SK-N-SH treated with all-trans-retinoic acid at 6 μM for 48 hours (cell line): ENCODE results near the gene CYBC1.
A peak's percentile ranks its signal among the peaks of the same experiment; 100 is the strongest.
"Not testable (repeated sequence)": the region's sequence is repeated elsewhere in the genome, so short reads cannot be mapped to it uniquely, and the experiment has no call there.

Source experiments
- ATAC-seq: fragments of 200-7000 bp; cut with Tn5 transposase; 3 replicates; pipeline ENCODE4 v1.9.1; 2020; ENCODE audit warnings: mild to moderate bottlenecking, moderate library complexity
- CSDC2 ChIP-seq: fragments of 250-450 bp; sonication (Bioruptor Pico); IDR thresholded peaks from 2 replicates; pipeline ENCODE4 v1.5.0; 2020; ENCODE audit warnings: mild to moderate bottlenecking, moderate library complexity
- ESRRG ChIP-seq: fragments of 250-450 bp; sonication (Bioruptor Pico); IDR thresholded peaks from 2 replicates; pipeline ENCODE4 v1.6.1; 2021; ENCODE audit warnings: mild to moderate bottlenecking
- GLIS3 ChIP-seq: fragments of 250-450 bp; sonication (Bioruptor Pico); IDR thresholded peaks from 2 replicates; pipeline ENCODE4 v1.5.0; 2020; ENCODE audit warnings: mild to moderate bottlenecking, moderate library complexity
- ISL1 ChIP-seq: fragments of 250-450 bp; sonication (Bioruptor Pico); IDR thresholded peaks from 2 replicates; pipeline ENCODE4 v2.1.2; 2022; ENCODE audit warnings: mild to moderate bottlenecking, moderate library complexity
- OSR1 ChIP-seq: fragments of 250-450 bp; sonication (Bioruptor Pico); IDR thresholded peaks from 2 replicates; pipeline ENCODE4 v1.8.0; 2022; ENCODE audit warnings: moderate library complexity, mild to moderate bottlenecking, inconsistent platforms
- PPARA ChIP-seq: fragments of 250-450 bp; sonication (Bioruptor Pico); IDR thresholded peaks from 2 replicates; pipeline ENCODE4 v1.5.0; 2020; ENCODE audit warnings: mild to moderate bottlenecking, borderline replicate concordance
- RARB ChIP-seq: fragments of 250-450 bp; sonication (Bioruptor Pico); IDR thresholded peaks from 2 replicates; pipeline ENCODE4 v1.8.0; 2021; ENCODE audit warnings: mild to moderate bottlenecking, moderate library complexity
- SNAI2 ChIP-seq: fragments of 250-450 bp; sonication (Bioruptor Pico); IDR thresholded peaks from 2 replicates; pipeline ENCODE4 v1.5.0; 2020; ENCODE audit warnings: mild to moderate bottlenecking, moderate library complexity
- TCF4 ChIP-seq: fragments of 250-450 bp; sonication (Bioruptor Pico); IDR thresholded peaks from 2 replicates; pipeline ENCODE4 v1.8.0; 2021; ENCODE audit warnings: mild to moderate bottlenecking, moderate library complexity, borderline replicate concordance
- TOX ChIP-seq: fragments of 250-450 bp; sonication (Bioruptor Pico); IDR thresholded peaks from 2 replicates; pipeline ENCODE4 v1.8.0; 2021; ENCODE audit warnings: mild to moderate bottlenecking, moderate library complexity, borderline replicate concordance
- ZFP3 ChIP-seq: fragments of 250-450 bp; sonication (Bioruptor Pico); IDR thresholded peaks from 2 replicates; pipeline ENCODE4 v1.5.0; 2020; ENCODE audit warnings: mild to moderate bottlenecking, moderate library complexity
- ZFP30 ChIP-seq: fragments of 450-650 bp; formaldehyde crosslinking; IDR thresholded peaks from 2 replicates; pipeline ENCODE4 v1.5.0; 2022; ENCODE audit warnings: mild to moderate bottlenecking, moderate library complexity
- ZNF565 ChIP-seq: fragments of 450-650 bp; formaldehyde crosslinking; conservative IDR thresholded peaks from 2 replicates; pipeline ENCODE4 v1.5.0; 2020; ENCODE audit warnings: low read depth, mild to moderate bottlenecking, moderate library complexity
- ZNF70 ChIP-seq: fragments of 450-650 bp; formaldehyde crosslinking; IDR thresholded peaks from 2 replicates; pipeline ENCODE4 v1.5.0; 2020; ENCODE audit warnings: mild to moderate bottlenecking, moderate library complexity
- TF ChIP-seq, protein P1 (sequence below): fragments of 250-450 bp; sonication (Bioruptor Pico); IDR thresholded peaks from 2 replicates; pipeline ENCODE4 v1.5.1; 2021; ENCODE audit warnings: mild to moderate bottlenecking, moderate library complexity
- TF ChIP-seq, protein P2 (sequence below): fragments of 250-450 bp; sonication (Bioruptor Pico); IDR thresholded peaks from 2 replicates; pipeline ENCODE4 v1.5.0; 2020; ENCODE audit warnings: mild to moderate bottlenecking, moderate library complexity
- TF ChIP-seq, protein P3 (sequence below): fragments of 250-450 bp; sonication (Bioruptor Pico); IDR thresholded peaks from 2 replicates; pipeline ENCODE4 v1.8.0; 2021; ENCODE audit warnings: low read depth, mild to moderate bottlenecking, moderate library complexity, borderline replicate concordance
- TF ChIP-seq, protein P4 (sequence below): fragments of 250-450 bp; sonication (Bioruptor Pico); IDR thresholded peaks from 2 replicates; pipeline ENCODE4 v1.5.1; 2020; ENCODE audit warnings: low read depth, mild to moderate bottlenecking, moderate library complexity
- TF ChIP-seq, protein P5 (sequence below): fragments of 250-450 bp; sonication (Bioruptor Pico); IDR thresholded peaks from 2 replicates; pipeline ENCODE4 v1.8.0; 2020; ENCODE audit warnings: mild to moderate bottlenecking, moderate library complexity, borderline replicate concordance

CYBC1 gene

DNA sequence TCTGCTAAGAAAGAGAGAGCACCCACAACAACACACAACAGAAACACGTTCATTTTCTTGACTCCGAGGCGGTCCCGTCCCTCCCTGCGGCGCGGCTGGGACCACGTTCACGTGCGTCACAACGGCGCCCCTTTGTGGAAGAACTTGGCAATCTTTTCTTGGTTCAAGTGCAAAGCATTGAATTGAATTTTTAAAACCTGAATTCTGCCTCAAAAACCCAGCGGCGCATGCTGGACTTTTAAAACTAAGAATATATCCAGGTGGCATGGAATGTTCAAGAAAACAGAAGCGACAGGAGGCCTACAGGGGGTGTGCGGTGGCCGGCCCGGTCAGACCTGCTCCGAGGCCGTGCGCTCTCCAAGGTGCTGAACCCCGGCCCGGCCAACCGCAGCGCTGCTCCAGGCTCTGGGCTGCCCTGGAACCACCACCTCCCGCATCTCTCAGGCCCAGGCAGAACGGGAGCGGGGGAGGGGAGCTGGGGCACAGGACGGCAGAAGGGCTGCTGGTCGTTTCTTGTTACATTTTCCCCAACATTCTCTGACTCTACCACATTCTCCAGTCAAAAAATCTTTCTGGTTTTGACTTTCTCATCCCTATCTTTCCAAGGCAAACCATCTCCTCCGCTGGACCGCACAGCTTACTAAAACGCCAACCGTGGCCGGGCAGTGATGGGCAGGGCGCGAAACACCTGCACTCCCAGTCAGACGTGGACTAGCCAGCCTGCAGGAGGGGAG, 35.8 kb downstream of the CYBC1 start:
- ATAC-seq = peak; percentile 67
- peak; percentile 77; the same call in 1 of the 2 replicates for TF ChIP-seq ZFP3 (CRISPR knock-in tag)
- TF ChIP-seq CSDC2 (CRISPR knock-in tag) = peak; percentile 86; the same call in 1 of the 2 replicates
- no peak for TF ChIP-seq TCF4 (CRISPR knock-in tag)
- peak; percentile 82; the same call in 1 of the 2 replicates for TF ChIP-seq SNAI2 (CRISPR knock-in tag)
- TF ChIP-seq ZFP30 (CRISPR knock-in tag) = no peak

DNA sequence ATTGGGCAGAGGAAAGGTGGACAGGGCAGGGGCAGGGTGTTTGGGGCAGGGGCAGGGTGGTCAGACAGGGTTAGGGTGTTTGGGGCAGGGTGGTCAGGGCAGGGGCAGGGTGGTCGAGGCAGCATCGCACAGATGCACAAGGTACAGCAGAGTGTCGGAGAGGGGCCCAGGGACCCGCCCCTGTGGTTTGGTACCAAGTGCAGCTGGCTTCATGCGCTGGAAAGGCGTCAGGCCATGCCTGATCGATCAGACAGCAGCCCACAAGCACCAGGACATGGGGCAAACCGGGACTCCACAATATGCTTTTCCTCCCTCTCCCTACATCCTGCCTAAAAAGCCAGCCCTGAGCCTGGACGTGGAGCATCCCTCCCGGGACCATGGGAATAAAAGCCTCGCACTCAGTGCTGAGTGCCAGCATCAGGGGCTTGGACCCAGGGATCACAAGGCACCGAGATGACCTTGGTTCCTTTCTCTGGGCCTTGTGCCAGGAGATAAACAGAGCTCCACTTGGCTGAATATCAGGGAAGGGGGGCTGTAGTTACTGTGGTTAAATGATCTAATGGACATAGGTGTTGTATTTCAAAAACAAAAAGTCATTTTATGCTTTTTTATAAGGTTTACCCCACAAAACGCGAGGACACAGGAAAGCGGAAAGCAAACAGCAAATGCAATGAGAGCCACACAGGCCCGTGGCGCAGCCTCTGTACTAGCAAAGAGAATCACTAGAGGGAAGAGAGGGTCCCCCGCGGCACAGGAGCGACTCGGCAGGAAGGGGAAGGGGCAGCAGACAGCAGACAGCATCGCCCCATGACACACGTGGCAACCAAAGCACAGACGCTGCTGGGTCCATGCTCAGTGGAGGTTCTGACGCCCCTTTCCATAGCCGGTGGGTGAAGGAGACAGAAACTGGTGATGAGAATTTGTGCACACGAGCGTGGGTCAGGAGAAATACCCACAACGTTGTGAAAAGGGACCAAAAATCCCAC, 37.7 kb downstream of the CYBC1 start:
- ATAC-seq = no peak
- TF ChIP-seq, protein P1, sequence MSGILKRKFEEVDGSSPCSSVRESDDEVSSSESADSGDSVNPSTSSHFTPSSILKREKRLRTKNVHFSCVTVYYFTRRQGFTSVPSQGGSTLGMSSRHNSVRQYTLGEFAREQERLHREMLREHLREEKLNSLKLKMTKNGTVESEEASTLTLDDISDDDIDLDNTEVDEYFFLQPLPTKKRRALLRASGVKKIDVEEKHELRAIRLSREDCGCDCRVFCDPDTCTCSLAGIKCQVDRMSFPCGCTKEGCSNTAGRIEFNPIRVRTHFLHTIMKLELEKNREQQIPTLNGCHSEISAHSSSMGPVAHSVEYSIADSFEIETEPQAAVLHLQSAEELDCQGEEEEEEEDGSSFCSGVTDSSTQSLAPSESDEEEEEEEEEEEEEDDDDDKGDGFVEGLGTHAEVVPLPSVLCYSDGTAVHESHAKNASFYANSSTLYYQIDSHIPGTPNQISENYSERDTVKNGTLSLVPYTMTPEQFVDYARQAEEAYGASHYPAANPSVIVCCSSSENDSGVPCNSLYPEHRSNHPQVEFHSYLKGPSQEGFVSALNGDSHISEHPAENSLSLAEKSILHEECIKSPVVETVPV (CRISPR knock-in tag) = no peak
- TF ChIP-seq SNAI2 (CRISPR knock-in tag) (no peak), TCF4 (CRISPR knock-in tag) (no peak), TOX (no peak), ISL1 (CRISPR knock-in tag) (no peak), ZNF70 (no peak), ZFP30 (CRISPR knock-in tag) (no peak), ZNF565 (CRISPR knock-in tag) (no peak), CSDC2 (CRISPR knock-in tag) (no peak), OSR1 (CRISPR knock-in tag) (no peak), GLIS3 (no peak), RARB (CRISPR knock-in tag) (no peak), ESRRG (CRISPR knock-in tag) (no peak), PPARA (CRISPR knock-in tag) (no peak)
- TF ChIP-seq, protein P2, sequence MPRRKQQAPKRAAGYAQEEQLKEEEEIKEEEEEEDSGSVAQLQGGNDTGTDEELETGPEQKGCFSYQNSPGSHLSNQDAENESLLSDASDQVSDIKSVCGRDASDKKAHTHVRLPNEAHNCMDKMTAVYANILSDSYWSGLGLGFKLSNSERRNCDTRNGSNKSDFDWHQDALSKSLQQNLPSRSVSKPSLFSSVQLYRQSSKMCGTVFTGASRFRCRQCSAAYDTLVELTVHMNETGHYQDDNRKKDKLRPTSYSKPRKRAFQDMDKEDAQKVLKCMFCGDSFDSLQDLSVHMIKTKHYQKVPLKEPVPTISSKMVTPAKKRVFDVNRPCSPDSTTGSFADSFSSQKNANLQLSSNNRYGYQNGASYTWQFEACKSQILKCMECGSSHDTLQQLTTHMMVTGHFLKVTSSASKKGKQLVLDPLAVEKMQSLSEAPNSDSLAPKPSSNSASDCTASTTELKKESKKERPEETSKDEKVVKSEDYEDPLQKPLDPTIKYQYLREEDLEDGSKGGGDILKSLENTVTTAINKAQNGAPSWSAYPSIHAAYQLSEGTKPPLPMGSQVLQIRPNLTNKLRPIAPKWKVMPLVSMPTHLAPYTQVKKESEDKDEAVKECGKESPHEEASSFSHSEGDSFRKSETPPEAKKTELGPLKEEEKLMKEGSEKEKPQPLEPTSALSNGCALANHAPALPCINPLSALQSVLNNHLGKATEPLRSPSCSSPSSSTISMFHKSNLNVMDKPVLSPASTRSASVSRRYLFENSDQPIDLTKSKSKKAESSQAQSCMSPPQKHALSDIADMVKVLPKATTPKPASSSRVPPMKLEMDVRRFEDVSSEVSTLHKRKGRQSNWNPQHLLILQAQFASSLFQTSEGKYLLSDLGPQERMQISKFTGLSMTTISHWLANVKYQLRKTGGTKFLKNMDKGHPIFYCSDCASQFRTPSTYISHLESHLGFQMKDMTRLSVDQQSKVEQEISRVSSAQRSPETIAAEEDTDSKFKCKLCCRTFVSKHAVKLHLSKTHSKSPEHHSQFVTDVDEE (CRISPR knock-in tag) = no peak
- TF ChIP-seq, protein P3, sequence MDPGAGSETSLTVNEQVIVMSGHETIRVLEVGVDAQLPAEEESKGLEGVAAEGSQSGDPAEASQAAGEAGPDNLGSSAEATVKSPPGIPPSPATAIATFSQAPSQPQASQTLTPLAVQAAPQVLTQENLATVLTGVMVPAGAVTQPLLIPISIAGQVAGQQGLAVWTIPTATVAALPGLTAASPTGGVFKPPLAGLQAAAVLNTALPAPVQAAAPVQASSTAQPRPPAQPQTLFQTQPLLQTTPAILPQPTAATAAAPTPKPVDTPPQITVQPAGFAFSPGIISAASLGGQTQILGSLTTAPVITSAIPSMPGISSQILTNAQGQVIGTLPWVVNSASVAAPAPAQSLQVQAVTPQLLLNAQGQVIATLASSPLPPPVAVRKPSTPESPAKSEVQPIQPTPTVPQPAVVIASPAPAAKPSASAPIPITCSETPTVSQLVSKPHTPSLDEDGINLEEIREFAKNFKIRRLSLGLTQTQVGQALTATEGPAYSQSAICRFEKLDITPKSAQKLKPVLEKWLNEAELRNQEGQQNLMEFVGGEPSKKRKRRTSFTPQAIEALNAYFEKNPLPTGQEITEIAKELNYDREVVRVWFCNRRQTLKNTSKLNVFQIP (CRISPR knock-in tag) = no peak
- TF ChIP-seq, protein P4, sequence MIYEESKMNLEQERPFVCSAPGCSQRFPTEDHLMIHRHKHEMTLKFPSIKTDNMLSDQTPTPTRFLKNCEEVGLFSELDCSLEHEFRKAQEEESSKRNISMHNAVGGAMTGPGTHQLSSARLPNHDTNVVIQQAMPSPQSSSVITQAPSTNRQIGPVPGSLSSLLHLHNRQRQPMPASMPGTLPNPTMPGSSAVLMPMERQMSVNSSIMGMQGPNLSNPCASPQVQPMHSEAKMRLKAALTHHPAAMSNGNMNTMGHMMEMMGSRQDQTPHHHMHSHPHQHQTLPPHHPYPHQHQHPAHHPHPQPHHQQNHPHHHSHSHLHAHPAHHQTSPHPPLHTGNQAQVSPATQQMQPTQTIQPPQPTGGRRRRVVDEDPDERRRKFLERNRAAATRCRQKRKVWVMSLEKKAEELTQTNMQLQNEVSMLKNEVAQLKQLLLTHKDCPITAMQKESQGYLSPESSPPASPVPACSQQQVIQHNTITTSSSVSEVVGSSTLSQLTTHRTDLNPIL (CRISPR knock-in tag) = no peak
- TF ChIP-seq, protein P5, sequence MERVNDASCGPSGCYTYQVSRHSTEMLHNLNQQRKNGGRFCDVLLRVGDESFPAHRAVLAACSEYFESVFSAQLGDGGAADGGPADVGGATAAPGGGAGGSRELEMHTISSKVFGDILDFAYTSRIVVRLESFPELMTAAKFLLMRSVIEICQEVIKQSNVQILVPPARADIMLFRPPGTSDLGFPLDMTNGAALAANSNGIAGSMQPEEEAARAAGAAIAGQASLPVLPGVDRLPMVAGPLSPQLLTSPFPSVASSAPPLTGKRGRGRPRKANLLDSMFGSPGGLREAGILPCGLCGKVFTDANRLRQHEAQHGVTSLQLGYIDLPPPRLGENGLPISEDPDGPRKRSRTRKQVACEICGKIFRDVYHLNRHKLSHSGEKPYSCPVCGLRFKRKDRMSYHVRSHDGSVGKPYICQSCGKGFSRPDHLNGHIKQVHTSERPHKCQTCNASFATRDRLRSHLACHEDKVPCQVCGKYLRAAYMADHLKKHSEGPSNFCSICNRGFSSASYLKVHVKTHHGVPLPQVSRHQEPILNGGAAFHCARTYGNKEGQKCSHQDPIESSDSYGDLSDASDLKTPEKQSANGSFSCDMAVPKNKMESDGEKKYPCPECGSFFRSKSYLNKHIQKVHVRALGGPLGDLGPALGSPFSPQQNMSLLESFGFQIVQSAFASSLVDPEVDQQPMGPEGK (CRISPR knock-in tag) = no peak

DNA sequence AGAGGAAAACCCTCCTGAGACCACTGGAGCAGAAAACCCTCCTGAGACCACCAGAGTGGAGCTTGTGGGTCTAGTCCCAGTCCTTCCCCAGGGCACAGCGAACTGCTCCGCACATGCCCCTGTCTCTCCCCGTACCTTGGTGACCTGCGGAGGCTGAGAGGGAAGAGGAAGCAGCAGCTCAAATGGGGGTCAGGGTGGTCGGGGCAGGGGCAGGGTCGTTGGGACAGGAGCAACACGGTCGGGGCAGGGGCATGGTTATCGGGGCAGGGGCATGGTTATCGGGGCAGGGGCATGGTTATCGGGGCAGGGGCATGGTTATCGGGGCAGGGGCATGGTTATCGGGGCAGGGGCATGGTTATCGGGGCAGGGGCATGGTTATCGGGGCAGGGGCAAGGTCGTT, 38.5 kb downstream of the CYBC1 start:
- not testable (repeated sequence) for ATAC-seq
